SK-N-MC (cell line): ENCODE data around the gene CELF2.

Experiments
- FOXP2 ChIP-seq: optimal IDR thresholded peaks from 2 replicates; pipeline ENCODE3; 2011; ENCODE audit warnings: mild to moderate bottlenecking, moderate library complexity; ENCODE audit not compliant: insufficient read depth; ENCODE audit errors: extremely low read length, control extremely low read depth
- POLR2AphosphoS5 ChIP-seq: IDR thresholded peaks from 2 replicates; pipeline ENCODE4 v1.6.1; 2012; ENCODE audit warnings: mild to moderate bottlenecking, low read depth, low read length, borderline replicate concordance

GRCh38 chr10:11245095-11245479 is 227.4 kb downstream of the CELF2 start:
- TF ChIP-seq POLR2AphosphoS5 (no peak), FOXP2 (no peak)
